Measurements from ENCODE around the gene RIMKLB.

GRCh38 chr12:8781381-8782127 is 83.8 kb downstream of the RIMKLB start:
- TF ChIP-seq POLR2AphosphoS5 (IDR thresholded peaks at IDR 0.05) (no peak), CTCF (IDR thresholded peaks at IDR 0.05 in 8 of 11, conservative IDR thresholded peaks at IDR 0.05 in 3 of 11) (no peak)
